Measurements from ENCODE around the gene PDGFC. TPM values are rescaled to one million over a fixed set of nuclear protein-coding genes. Genes with fewer than 3 reads are reported as not detected.

Gene PDGFC
- total RNA-seq, 1 experiment from 2014 or later: 33.1 TPM

- intact Hi-C loops (cut with micrococcal nuclease; ENCODE audit: unreplicated experiment): no loop called here
- H3K9me3 ChIP-seq (ENCODE audit: insufficient read depth, low read depth): no peaks in the 10 kb centered on the region
- no peaks in the 10 kb centered on the region for H3K36me3 ChIP-seq (ENCODE audit: low read depth)
- no peaks in the 10 kb centered on the region for H3K9me2 ChIP-seq (ENCODE audit: insufficient read depth)
- no peaks in the 10 kb centered on the region for H4K20me1 ChIP-seq (ENCODE audit: insufficient read depth)
- no peak overlapping the region for H2AFZ ChIP-seq
- TF ChIP-seq CTCF (conservative IDR thresholded peaks at IDR 0.05): no peak
- TF ChIP-seq EZH2 (IDR thresholded peaks at IDR 0.05; ENCODE audit: low read depth): no peak
- H3K4me2 ChIP-seq: no peak overlapping the region
- no TSS peak for BruUV-seq (replicated peaks)
- H3K27ac ChIP-seq: no peak overlapping the region
- no peaks in the 10 kb centered on the region for H3F3A ChIP-seq (ENCODE audit: insufficient read depth, low read depth)
- H3K4me3 ChIP-seq: no peak overlapping the region
- H3K79me2 ChIP-seq (ENCODE audit: low read depth): no peaks in the 10 kb centered on the region
- no peaks in the 10 kb centered on the region for H3K27me3 ChIP-seq (ENCODE audit: insufficient read depth, low read depth)
- ChIA-PET CTCF (no interaction called here), POLR2A (ENCODE audit: unreplicated experiment) (no interaction called here)
- DNase-seq: no peak
- no peaks in the 10 kb centered on the region for H3K4me1 ChIP-seq (replicated peaks; ENCODE audit: insufficient read depth)
Observed at GRCh38 chr4:156858071-156858470, 113.5 kb downstream of the PDGFC start.

- intact Hi-C loops (cut with micrococcal nuclease; ENCODE audit: unreplicated experiment): no loop called here
- no peak overlapping the region for H2AFZ ChIP-seq
- H3K36me3 ChIP-seq (ENCODE audit: low read depth): no peaks in the 10 kb centered on the region
- no peaks in the 10 kb centered on the region for H3F3A ChIP-seq (ENCODE audit: insufficient read depth, low read depth)
- CTCF ChIA-PET: no interaction called here
- no peaks in the 10 kb centered on the region for H3K79me2 ChIP-seq (ENCODE audit: low read depth)
- no peak overlapping the region for H3K27ac ChIP-seq
- H3K27me3 ChIP-seq (ENCODE audit: insufficient read depth, low read depth): no peaks in the 10 kb centered on the region
- H3K4me1 ChIP-seq (replicated peaks; ENCODE audit: insufficient read depth): no peaks in the 10 kb centered on the region
- no TSS peak for BruUV-seq (replicated peaks)
- peaks cover 3% of the 10 kb centered on the region; the same call in 1 of the 2 replicates for H3K9me3 ChIP-seq (ENCODE audit: insufficient read depth, low read depth)
- no peaks in the 10 kb centered on the region for H4K20me1 ChIP-seq (ENCODE audit: insufficient read depth)
- H3K4me3 ChIP-seq: no peak overlapping the region
- TF ChIP-seq CTCF (conservative IDR thresholded peaks at IDR 0.05): no peak
- H3K4me2 ChIP-seq: no peak overlapping the region
- H3K9me2 ChIP-seq (ENCODE audit: insufficient read depth): no peaks in the 10 kb centered on the region
- POLR2A ChIA-PET (ENCODE audit: unreplicated experiment): interaction anchor here (0.6 kb wide), 1 partner anchor 1277 kb away, joined by 10 read pairs; no protein-coding TSS in a partner anchor
- DNase-seq: no peak
Observed at GRCh38 chr4:156838761-156839160, 132.8 kb downstream of the PDGFC start.

- ChIA-PET POLR2A (ENCODE audit: unreplicated experiment) (no interaction called here), CTCF (no interaction called here)
- no peak for DNase-seq
- TF ChIP-seq CTCF (conservative IDR thresholded peaks at IDR 0.05): no peak
- no TSS peak for BruUV-seq (replicated peaks)
- no peaks in the 10 kb centered on the region for H3K36me3 ChIP-seq (ENCODE audit: low read depth)
- H3K9me2 ChIP-seq (ENCODE audit: insufficient read depth): no peaks in the 10 kb centered on the region
- H2AFZ ChIP-seq: no peak overlapping the region
- no peaks in the 10 kb centered on the region for H3K4me1 ChIP-seq (replicated peaks; ENCODE audit: insufficient read depth)
- no peaks in the 10 kb centered on the region for H3K79me2 ChIP-seq (ENCODE audit: low read depth)
- no peak overlapping the region for H3K27ac ChIP-seq
- peaks cover 3% of the 10 kb centered on the region; the same call in 1 of the 2 replicates for H3K9me3 ChIP-seq (ENCODE audit: insufficient read depth, low read depth)
- no peak overlapping the region for H3K4me3 ChIP-seq
- H3F3A ChIP-seq (ENCODE audit: insufficient read depth, low read depth): no peaks in the 10 kb centered on the region
- no peak overlapping the region for H3K4me2 ChIP-seq
- no peaks in the 10 kb centered on the region for H4K20me1 ChIP-seq (ENCODE audit: insufficient read depth)
- no peaks in the 10 kb centered on the region for H3K27me3 ChIP-seq (ENCODE audit: insufficient read depth, low read depth)
- intact Hi-C loops (cut with micrococcal nuclease; ENCODE audit: unreplicated experiment): no loop called here
Observed at GRCh38 chr4:156837625-156838345, 133.8 kb downstream of the PDGFC start.

Data from PC-9 (cell line).